ENCODE data around the gene NPC1L1.

GRCh38 chr7:44533301-44534055, 7.7 kb downstream of the NPC1L1 start:
- TF ChIP-seq CTCF (IDR thresholded peaks at IDR 0.05) (no peak), POLR2A (IDR thresholded peaks at IDR 0.05) (no peak)

Data from esophagus squamous epithelium (tissue), 4 donors.